ENCODE data around the gene ADORA3.

GRCh38 chr1:111489604-111490003, 13.8 kb downstream of the ADORA3 start:
- TF ChIP-seq CTCF (conservative IDR thresholded peaks at IDR 0.05; ENCODE audit: low read depth, low read length) (no peak), MAZ (IDR thresholded peaks at IDR 0.05; ENCODE audit: borderline replicate concordance, low read depth, low read length) (no peak), POLR2A (IDR thresholded peaks at IDR 0.05; ENCODE audit: low read depth, low read length) (no peak), NFE2L2 (IDR thresholded peaks at IDR 0.05; ENCODE audit: low read depth, low read length) (no peak), SMC3 (IDR thresholded peaks at IDR 0.05; ENCODE audit: low read depth, low read length) (no peak), CEBPB (IDR thresholded peaks at IDR 0.05; ENCODE audit: low read depth, low read length) (peak; percentile 64), FOS (IDR thresholded peaks at IDR 0.05; ENCODE audit: low read depth, low read length) (no peak), MXI1 (IDR thresholded peaks at IDR 0.05; ENCODE audit: borderline replicate concordance, low read depth, low read length) (no peak), RAD21 (IDR thresholded peaks at IDR 0.05; ENCODE audit: low read length) (no peak), USF2 (IDR thresholded peaks at IDR 0.05; ENCODE audit: low read depth, low read length) (no peak), MAFK (IDR thresholded peaks at IDR 0.05; ENCODE audit: low read depth, low read length) (no peak), RFX5 (IDR thresholded peaks at IDR 0.05; ENCODE audit: low read depth, low read length) (no peak)
